PC-3 (cell line): ENCODE data around the gene CLASP1.

Experiments used
- CTCF ChIP-seq: fragments of 300-600 bp; sonication (generic); conservative IDR thresholded peaks from 2 replicates; pipeline ENCODE4 v1.5.1; 2017; ENCODE audit warnings: antibody characterized with exemption, low read depth, mild to moderate bottlenecking, low read length
- EZH2phosphoT487 ChIP-seq: fragments of 300-600 bp; sonication (generic); IDR thresholded peaks from 2 replicates; pipeline ENCODE4 v1.6.1; 2018; ENCODE audit warnings: mild to moderate bottlenecking, antibody characterized with exemption, low read length, borderline replicate concordance

DNA sequence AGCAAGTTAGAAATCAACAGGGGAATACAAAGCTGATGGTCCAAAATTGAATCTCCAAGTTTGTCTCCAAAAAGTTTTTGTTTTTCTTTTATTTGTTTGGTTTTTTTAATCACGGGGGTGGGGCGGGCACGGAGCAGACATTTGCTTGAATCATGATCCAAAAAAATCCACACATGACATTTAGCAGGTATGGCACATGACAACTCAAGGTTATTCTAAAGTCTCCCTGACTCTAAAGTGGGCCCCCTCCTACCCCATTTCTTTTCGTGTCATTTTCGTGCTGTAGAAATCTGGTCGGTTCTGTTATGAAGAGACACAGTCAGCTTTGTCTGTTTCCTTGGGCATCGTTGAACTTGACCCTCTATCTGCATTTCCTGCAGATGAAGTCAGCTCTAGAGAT, 104.0 kb downstream of the CLASP1 start:
- TF ChIP-seq CTCF (no peak), EZH2phosphoT487 (no peak)
